Stomach smooth muscle (tissue), 2 donors: ENCODE results near the gene CHADL.
"Not testable (repeated sequence)": the region's sequence is repeated elsewhere in the genome, so short reads cannot be mapped to it uniquely, and the experiment has no call there.

Experiments
- H3K27ac ChIP-seq: one replicate; pipeline ENCODE4 v1.7.0; 2013; ENCODE audit warnings: mild to moderate bottlenecking, low read length, inconsistent platforms
- H3K27me3 ChIP-seq, 2 donors: one replicate each; pipeline ENCODE4 v1.7.0; 2013; ENCODE audit warnings: low read length in 2 of 2; ENCODE audit not compliant: insufficient read depth in 2 of 2, control insufficient read depth in 1 of 2
- H3K36me3 ChIP-seq, 2 donors: one replicate each; pipeline ENCODE4 v1.7.0; 2013; ENCODE audit warnings: low read length in 2 of 2; ENCODE audit not compliant: control insufficient read depth in 2 of 2, insufficient read depth in 2 of 2
- H3K4me1 ChIP-seq: one replicate; pipeline ENCODE4 v1.7.0; 2013; ENCODE audit warnings: low read length; ENCODE audit not compliant: control insufficient read depth, insufficient read depth
- H3K4me3 ChIP-seq, 2 donors: one replicate each; pipeline ENCODE4 v1.7.0; 2013; ENCODE audit warnings: low read length in 2 of 2
- H3K9ac ChIP-seq, 2 donors: one replicate each; pipeline ENCODE4 v1.7.0; 2013; ENCODE audit warnings: low read length in 2 of 2, mild to moderate bottlenecking in 1 of 2
- H3K9me3 ChIP-seq, 2 donors: one replicate each; pipeline ENCODE4 v1.7.0; 2013; ENCODE audit warnings: low read length in 2 of 2; ENCODE audit not compliant: control insufficient read depth in 2 of 2
- donor health status: healthy.
- donor health status: Pancreatic carcinoma.

Gene CHADL

DNA sequence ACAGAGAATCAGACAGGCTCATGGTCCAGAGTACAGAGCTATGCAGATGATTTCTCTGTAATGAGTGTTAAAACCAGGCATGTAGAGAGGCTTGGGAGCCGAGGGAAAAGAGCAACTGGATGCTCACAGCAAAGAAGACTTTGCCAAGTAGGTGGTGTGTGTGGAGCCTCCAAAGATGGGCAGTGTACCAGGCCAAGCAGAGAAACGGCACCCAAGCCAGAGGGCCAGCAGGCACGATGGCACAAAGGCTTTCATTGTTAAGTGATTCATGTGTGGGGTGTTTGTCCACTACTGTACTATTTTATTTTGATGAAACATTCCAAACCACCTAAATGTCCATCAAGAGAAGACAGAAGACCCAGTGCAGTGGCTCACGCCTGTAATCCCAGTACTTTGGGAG is 34.1 kb upstream of the CHADL start:
- Histone ChIP-seq H3K9ac (no peak overlapping the region), H3K9me3 (no peaks in the 10 kb centered on the region), H3K36me3 (peaks cover 39 to 40% of the 10 kb centered on the region in 2 donors), H3K4me1 (no peaks in the 10 kb centered on the region), H3K27me3 (no peaks in the 10 kb centered on the region), H3K27ac (no peak overlapping the region), H3K4me3 (no peak overlapping the region)

GRCh38 chr22:41273128-41273527 is 32.4 kb upstream of the CHADL start:
- no peaks in the 10 kb centered on the region for H3K9me3 ChIP-seq
- no peak overlapping the region for H3K9ac ChIP-seq
- H3K4me3 ChIP-seq, result no peak overlapping the region
- H3K27me3 ChIP-seq, result no peaks in the 10 kb centered on the region
- peaks cover 36% of the 10 kb centered on the region in 2 donors for H3K36me3 ChIP-seq
- no peak overlapping the region for H3K27ac ChIP-seq
- no peaks in the 10 kb centered on the region for H3K4me1 ChIP-seq

DNA sequence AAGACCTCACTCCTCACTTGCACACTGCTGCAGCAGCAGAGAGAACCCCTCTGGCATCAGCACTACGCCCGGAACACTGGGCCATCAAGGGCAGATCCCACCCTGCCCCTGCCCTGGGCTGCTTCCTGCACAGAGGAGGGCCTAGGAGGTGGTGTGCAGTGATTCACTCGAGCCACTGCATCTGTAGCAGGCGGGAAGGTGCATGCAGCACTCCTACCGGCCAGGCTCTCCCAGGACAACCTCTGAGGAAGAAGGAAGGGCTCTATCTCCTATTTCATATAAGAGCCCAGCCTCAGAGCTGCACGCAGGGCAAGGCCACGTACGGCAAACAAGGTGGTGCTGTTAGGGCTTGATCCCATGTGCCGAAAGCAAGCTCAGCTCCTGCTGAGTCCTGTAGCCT is 31.1 kb upstream of the CHADL start:
- no peaks in the 10 kb centered on the region for H3K27me3 ChIP-seq
- no peaks in the 10 kb centered on the region for H3K9me3 ChIP-seq
- H3K36me3 ChIP-seq, result peaks cover 38 to 41% of the 10 kb centered on the region in 2 donors
- H3K9ac ChIP-seq, result no peak overlapping the region
- H3K4me3 ChIP-seq, result no peak overlapping the region
- no peak overlapping the region for H3K27ac ChIP-seq
- no peaks in the 10 kb centered on the region for H3K4me1 ChIP-seq

DNA sequence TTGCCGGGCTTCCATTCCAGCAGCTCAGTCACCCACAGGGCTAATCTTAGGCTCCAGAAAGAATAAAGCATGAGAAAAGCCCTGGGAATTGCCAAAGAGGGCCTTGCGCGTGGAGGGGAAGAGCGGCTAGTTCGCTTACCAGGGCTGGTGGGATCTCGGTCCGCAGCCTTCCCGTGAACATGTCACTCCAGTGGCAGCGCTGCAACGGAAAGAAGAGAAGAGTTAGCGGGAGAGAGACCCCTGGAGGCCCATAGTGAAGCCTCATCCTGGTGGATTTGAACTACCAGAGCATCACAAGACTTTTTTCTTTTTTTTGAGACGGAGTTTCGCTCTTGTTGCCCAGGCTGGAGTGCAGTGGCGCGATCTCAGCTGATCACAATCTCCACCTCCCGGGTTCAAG is 27.2 kb upstream of the CHADL start:
- peaks cover 41 to 42% of the 10 kb centered on the region in 2 donors for H3K36me3 ChIP-seq
- no peaks in the 10 kb centered on the region for H3K9me3 ChIP-seq
- no peak overlapping the region for H3K9ac ChIP-seq
- H3K4me1 ChIP-seq, result no peaks in the 10 kb centered on the region
- H3K4me3 ChIP-seq, result no peak overlapping the region
- H3K27me3 ChIP-seq, result no peaks in the 10 kb centered on the region
- H3K27ac ChIP-seq, result no peak overlapping the region

DNA sequence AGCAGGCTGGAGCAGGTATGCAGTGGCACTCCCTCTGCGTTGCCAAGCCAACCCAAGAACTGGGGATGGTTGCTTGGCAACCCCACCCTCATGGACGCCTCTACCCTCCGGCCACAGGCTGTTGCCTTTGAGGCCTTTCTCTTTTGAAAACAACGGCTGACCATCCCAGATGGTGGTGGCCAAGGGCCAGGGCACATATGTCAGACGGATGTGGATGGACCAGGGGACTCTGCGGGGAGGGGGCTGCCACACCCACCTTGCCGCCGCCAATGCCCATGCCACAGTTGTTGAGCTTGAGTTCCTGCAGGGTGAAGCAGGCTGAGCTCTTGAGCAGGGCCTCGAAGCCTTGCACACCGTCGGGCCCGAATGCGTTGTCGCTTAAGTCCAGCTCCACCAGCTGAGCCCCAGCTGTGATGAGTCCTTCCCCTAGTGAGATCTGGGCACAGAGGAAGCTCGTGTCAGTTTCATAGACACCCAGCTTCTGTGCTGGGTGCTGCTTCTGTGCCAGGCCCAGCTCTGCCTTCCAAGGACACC is 23.7 kb upstream of the CHADL start:
- H3K4me3 ChIP-seq, result no peak overlapping the region
- no peak overlapping the region for H3K27ac ChIP-seq
- no peaks in the 10 kb centered on the region for H3K9me3 ChIP-seq
- H3K4me1 ChIP-seq, result no peaks in the 10 kb centered on the region
- no peaks in the 10 kb centered on the region for H3K27me3 ChIP-seq
- H3K9ac ChIP-seq, result no peak overlapping the region
- H3K36me3 ChIP-seq, result peaks cover 52 to 58% of the 10 kb centered on the region in 2 donors

DNA sequence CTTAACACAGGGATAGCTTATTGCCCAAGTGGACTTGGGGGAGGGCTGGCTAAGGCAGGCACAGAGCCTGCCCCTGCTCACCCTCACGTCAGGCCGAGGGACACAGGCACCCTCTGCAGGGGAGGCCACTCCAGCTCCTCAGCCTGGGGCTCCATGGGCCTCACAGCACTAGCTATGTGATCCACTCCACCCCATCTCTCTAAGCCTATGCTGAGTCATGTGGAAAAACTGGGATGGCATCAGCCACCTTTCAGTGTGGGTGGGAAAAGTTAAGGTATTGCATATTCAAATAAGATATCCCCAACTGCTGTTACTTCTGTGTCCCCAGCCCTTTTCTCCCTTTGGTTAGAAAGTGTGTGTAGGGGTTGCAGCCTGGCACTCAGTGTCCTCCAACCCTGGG is 23.0 kb upstream of the CHADL start:
- Histone ChIP-seq H3K4me3 (no peak overlapping the region), H3K27ac (no peak overlapping the region), H3K9ac (no peak overlapping the region), H3K36me3 (peaks cover 53 to 61% of the 10 kb centered on the region in 2 donors), H3K9me3 (no peaks in the 10 kb centered on the region), H3K4me1 (no peaks in the 10 kb centered on the region), H3K27me3 (no peaks in the 10 kb centered on the region)

DNA sequence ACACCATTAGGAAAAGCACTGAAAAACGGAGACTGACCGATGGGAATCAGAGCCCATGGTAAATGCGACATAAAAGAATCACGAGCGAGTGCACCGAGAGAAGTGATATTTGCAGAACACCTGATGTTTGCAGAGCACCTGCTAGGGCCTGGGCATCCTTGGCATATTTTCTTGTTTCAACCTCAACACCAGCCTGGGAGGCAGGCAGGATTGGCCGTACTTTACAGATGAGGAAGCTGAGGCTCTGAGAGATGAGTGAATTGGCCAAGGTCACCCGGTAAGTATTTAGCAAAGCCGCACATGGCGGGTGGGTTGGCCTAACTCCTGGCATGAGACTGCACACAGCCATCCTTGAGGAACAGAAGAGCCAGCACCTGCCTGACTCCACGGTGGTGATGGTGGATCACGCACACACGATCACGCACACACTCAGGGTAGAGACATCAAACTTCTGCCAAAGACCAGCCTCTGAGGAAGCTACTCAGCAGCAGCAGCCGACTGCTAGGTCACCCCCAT is 21.6 kb upstream of the CHADL start:
- no peak overlapping the region for H3K4me3 ChIP-seq
- no peaks in the 10 kb centered on the region for H3K27me3 ChIP-seq
- no peaks in the 10 kb centered on the region for H3K4me1 ChIP-seq
- no peak overlapping the region for H3K9ac ChIP-seq
- no peak overlapping the region for H3K27ac ChIP-seq
- H3K36me3 ChIP-seq, result peaks cover 50 to 62% of the 10 kb centered on the region in 2 donors
- no peaks in the 10 kb centered on the region for H3K9me3 ChIP-seq

DNA sequence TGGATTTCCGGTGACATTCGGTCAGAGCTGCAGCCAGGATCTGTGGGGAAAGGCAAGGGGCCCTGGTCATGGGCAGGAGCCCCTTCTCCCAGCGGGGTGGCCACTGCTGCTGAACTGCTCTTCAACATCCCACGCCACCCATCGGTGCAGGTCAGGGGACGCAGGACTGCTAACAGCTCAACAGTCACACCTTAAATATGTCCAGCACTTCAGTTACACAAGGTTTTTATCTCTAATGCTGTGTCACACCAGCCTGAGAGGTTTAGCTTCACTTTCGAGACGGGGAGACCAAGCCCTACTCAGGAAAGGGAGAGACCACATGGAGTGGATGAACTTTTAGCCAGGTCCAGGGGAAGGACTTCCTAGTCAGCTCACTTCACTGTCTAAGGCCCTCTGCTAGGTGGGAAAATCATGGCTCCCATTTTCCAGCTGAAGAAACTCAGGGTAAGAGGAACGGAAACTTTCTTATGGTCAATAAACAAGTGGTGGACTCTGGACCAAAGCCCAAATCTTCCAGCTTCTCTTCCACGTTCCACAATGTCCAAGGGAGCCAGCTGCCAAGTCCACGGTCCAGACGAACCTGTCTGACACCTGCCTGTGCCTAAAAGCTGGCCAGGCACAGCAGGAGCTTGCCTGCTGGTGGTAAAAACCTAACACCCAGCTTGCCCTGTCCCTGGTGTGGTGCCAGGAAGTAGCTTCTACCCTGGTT is 21.0 kb upstream of the CHADL start:
- H3K27me3 ChIP-seq, result no peaks in the 10 kb centered on the region
- H3K4me3 ChIP-seq, result no peak overlapping the region
- H3K36me3 ChIP-seq, result peaks cover 50 to 62% of the 10 kb centered on the region in 2 donors
- H3K4me1 ChIP-seq, result peaks cover 3% of the 10 kb centered on the region
- H3K27ac ChIP-seq, result no peak overlapping the region
- H3K9ac ChIP-seq, result no peak overlapping the region
- H3K9me3 ChIP-seq, result no peaks in the 10 kb centered on the region

- peaks cover 53 to 66% of the 10 kb centered on the region in 2 donors for H3K36me3 ChIP-seq
- no peak overlapping the region for H3K4me3 ChIP-seq
- no peak overlapping the region for H3K9ac ChIP-seq
- peaks cover 6% of the 10 kb centered on the region for H3K4me1 ChIP-seq
- no peaks in the 10 kb centered on the region for H3K9me3 ChIP-seq
- H3K27ac ChIP-seq, result no peak overlapping the region
- H3K27me3 ChIP-seq, result no peaks in the 10 kb centered on the region
Observed at GRCh38 chr22:41260871-41261270, 20.1 kb upstream of the CHADL start.

GRCh38 chr22:41259756-41260155 is 19.0 kb upstream of the CHADL start:
- peaks cover 51 to 66% of the 10 kb centered on the region in 2 donors for H3K36me3 ChIP-seq
- H3K4me3 ChIP-seq, H3K9ac ChIP-seq, H3K27me3 ChIP-seq, H3K4me1 ChIP-seq, H3K27ac ChIP-seq, H3K9me3 ChIP-seq: not testable (repeated sequence)

- no peak overlapping the region for H3K4me3 ChIP-seq
- H3K4me1 ChIP-seq, result peaks cover 6% of the 10 kb centered on the region
- H3K9ac ChIP-seq, result no peak overlapping the region
- H3K27ac ChIP-seq, result no peak overlapping the region
- no peaks in the 10 kb centered on the region for H3K27me3 ChIP-seq
- H3K9me3 ChIP-seq, result no peaks in the 10 kb centered on the region
- peaks cover 41 to 57% of the 10 kb centered on the region in 2 donors for H3K36me3 ChIP-seq
Observed at GRCh38 chr22:41257696-41258095, 17.0 kb upstream of the CHADL start.
